ENCODE results near the gene CCL13. TPM values are rescaled to one million over a fixed set of nuclear protein-coding genes. Genes with fewer than 3 reads are reported as not detected.

Gene CCL13
- total and polyA plus RNA-seq, 2 of the 8 experiments (the other 6 are each of a cell fraction or from before 2014, with no cell fraction given), result not detected

DNA sequence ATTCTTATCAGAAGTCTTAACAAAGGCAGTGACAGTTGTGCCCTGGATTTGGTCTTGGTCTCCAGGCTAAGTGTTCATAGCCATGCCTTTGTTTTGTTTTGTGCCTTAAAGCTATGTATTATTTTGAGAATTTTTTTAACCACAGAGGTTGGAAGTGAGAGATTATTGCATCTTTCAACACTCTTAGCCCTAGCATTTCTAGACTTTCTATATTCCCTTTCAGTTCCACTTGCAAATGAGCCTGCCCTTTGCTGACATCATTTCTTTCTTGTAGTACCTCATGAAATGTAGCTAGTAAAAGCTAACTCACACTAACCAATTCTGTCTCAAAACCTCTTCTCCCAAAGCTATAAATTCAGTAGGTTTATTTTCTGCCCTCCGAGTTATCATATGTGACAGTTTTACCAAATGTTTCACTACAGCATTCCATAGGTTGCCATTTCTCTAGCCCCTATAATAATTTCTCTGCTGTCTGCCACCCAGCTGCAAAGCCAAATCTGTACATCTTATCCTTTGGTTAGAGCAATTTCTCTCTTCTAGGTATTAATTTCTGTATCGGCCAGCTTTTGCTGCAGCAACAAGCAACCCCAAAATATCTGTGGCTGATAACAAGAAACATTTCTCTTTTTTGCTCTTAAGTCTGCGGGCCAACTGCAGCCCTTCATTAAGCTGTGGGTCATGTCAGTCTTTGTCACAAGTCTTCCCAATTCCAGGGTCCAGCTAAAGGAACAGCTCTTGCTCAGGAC, 21.0 kb downstream of the CCL13 start (continued):
- TF ChIP-seq, protein P1, sequence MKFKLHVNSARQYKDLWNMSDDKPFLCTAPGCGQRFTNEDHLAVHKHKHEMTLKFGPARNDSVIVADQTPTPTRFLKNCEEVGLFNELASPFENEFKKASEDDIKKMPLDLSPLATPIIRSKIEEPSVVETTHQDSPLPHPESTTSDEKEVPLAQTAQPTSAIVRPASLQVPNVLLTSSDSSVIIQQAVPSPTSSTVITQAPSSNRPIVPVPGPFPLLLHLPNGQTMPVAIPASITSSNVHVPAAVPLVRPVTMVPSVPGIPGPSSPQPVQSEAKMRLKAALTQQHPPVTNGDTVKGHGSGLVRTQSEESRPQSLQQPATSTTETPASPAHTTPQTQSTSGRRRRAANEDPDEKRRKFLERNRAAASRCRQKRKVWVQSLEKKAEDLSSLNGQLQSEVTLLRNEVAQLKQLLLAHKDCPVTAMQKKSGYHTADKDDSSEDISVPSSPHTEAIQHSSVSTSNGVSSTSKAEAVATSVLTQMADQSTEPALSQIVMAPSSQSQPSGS (IDR thresholded peaks at IDR 0.05; ENCODE audit: low read length), result no peak
- no peak for TF ChIP-seq USF2 (IDR thresholded peaks at IDR 0.05; ENCODE audit: low read length)
- TF ChIP-seq RNF2 (IDR thresholded peaks at IDR 0.05; ENCODE audit: borderline replicate concordance, low read depth, low read length, missing control alignments, poor library complexity, severe bottlenecking), result no peak
- TF ChIP-seq TAF7 (optimal IDR thresholded peaks at IDR 0.05; ENCODE audit: borderline replicate concordance, low read depth, low read length), result no peak
- no peak for TF ChIP-seq POLR2AphosphoS5 (IDR thresholded peaks at IDR 0.05; ENCODE audit: low read depth, low read length)
